HEK293 (cell line): ENCODE results near the gene MTA3.
A peak's percentile ranks its signal among the peaks of the same experiment; 100 is the strongest.

Experiments
- CTCF ChIA-PET: fragments of 350-600 bp; formaldehyde crosslinking; extraction: SDS; loops from one replicate; lab custom pipeline; 2021; ENCODE audit warnings: antibody characterized with exemption; lab: Yijun Ruan, JAX
- POLR2A ChIA-PET: fragments of 300-600 bp; formaldehyde crosslinking; extraction: SDS; loops from one replicate; lab custom pipeline; 2020; ENCODE audit warnings: antibody characterized with exemption, inconsistent platforms; lab: Yijun Ruan, JAX
- H3K27ac ChIP-seq: fragments of 200-500 bp; sonication (Bioruptor generic); 2 replicates; pipeline ENCODE4 v1.5.1; 2014; ENCODE audit warnings: low read depth, low read length, control low read depth, inconsistent platforms; ENCODE audit errors: extremely low read depth
- H3K36me3 ChIP-seq, 2 experiments: fragments of 200-500 bp in 1 of 2; sonication (Bioruptor generic) in 1 of 2; 1 replicate in 1 of 2; 2 replicates in 1 of 2; pipeline ENCODE4 v1.5.1; 2014 to 2017; ENCODE audit warnings: inconsistent platforms in 2 of 2, low read length in 2 of 2; ENCODE audit not compliant: control insufficient read depth in 2 of 2, insufficient read depth in 1 of 2
- H3K4me1 ChIP-seq: fragments of 200-500 bp; sonication (Bioruptor generic); 2 replicates; pipeline ENCODE4 v1.5.1; 2014; ENCODE audit warnings: mild to moderate bottlenecking, low read length, inconsistent platforms; ENCODE audit not compliant: control insufficient read depth, insufficient read depth
- H3K4me3 ChIP-seq: 2 replicates; pipeline ENCODE4 v1.5.1; 2011; ENCODE audit warnings: low read depth, mild to moderate bottlenecking, control low read depth, low read length, moderate library complexity
- H3K9me3 ChIP-seq: fragments of 200-500 bp; sonication (Bioruptor generic); 2 replicates; pipeline ENCODE4 v1.5.1; 2014; ENCODE audit warnings: low read depth, low read length, inconsistent platforms; ENCODE audit not compliant: control insufficient read depth, insufficient read depth
- BCL6B ChIP-seq: fragments of 450-650 bp; formaldehyde crosslinking; IDR thresholded peaks from 2 replicates; pipeline ENCODE4 v1.5.1; 2017; ENCODE audit warnings: missing biosample characterization, missing genetic modification characterization
- GFI1B ChIP-seq: fragments of 450-650 bp; formaldehyde crosslinking; IDR thresholded peaks from 2 replicates; pipeline ENCODE4 v1.5.1; 2016; ENCODE audit warnings: missing biosample characterization, missing genetic modification characterization
- KLF10 ChIP-seq: fragments of 450-650 bp; IDR thresholded peaks from 2 replicates; pipeline ENCODE4 v1.5.1; 2018; ENCODE audit warnings: missing biosample characterization, mild to moderate bottlenecking, missing genetic modification characterization
- PATZ1 ChIP-seq: fragments of 450-650 bp; formaldehyde crosslinking; IDR thresholded peaks from 2 replicates; pipeline ENCODE4 v1.5.1; 2016; ENCODE audit warnings: missing biosample characterization, missing genetic modification characterization
- PRDM6 ChIP-seq: fragments of 450-650 bp; formaldehyde crosslinking; IDR thresholded peaks from 2 replicates; pipeline ENCODE4 v1.5.1; 2017; ENCODE audit warnings: missing biosample characterization, missing genetic modification characterization
- ZNF19 ChIP-seq: fragments of 450-650 bp; formaldehyde crosslinking; IDR thresholded peaks from 2 replicates; pipeline ENCODE4; 2016; ENCODE audit warnings: missing biosample characterization, missing genetic modification characterization, low read depth
- ZNF26 ChIP-seq: fragments of 450-650 bp; formaldehyde crosslinking; IDR thresholded peaks from 2 replicates; pipeline ENCODE4 v1.5.1; 2016; ENCODE audit warnings: missing biosample characterization, missing genetic modification characterization
- ZNF473 ChIP-seq: fragments of 450-650 bp; formaldehyde crosslinking; IDR thresholded peaks from 2 replicates; pipeline ENCODE4 v1.5.1; 2017; ENCODE audit warnings: missing biosample characterization, missing genetic modification characterization
- ZNF529 ChIP-seq: fragments of 450-650 bp; formaldehyde crosslinking; IDR thresholded peaks from 2 replicates; pipeline ENCODE4 v1.5.1; 2017; ENCODE audit warnings: missing genetic modification characterization, missing biosample characterization; ENCODE audit not compliant: insufficient replicate concordance
- ZNF555 ChIP-seq: fragments of 450-650 bp; formaldehyde crosslinking; conservative IDR thresholded peaks from 2 replicates; pipeline ENCODE4 v1.5.1; 2017; ENCODE audit warnings: missing biosample characterization, mild to moderate bottlenecking, missing genetic modification characterization, inconsistent platforms
- ZNF561 ChIP-seq: fragments of 450-650 bp; IDR thresholded peaks from 2 replicates; pipeline ENCODE4 v1.5.1; 2018; ENCODE audit warnings: missing biosample characterization, missing genetic modification characterization, borderline replicate concordance
- ZNF677 ChIP-seq: fragments of 450-650 bp; IDR thresholded peaks from 2 replicates; pipeline ENCODE4 v1.5.0; 2018; ENCODE audit warnings: missing biosample characterization, mild to moderate bottlenecking, missing genetic modification characterization, moderate library complexity
- ZNF76 ChIP-seq: fragments of 450-650 bp; formaldehyde crosslinking; IDR thresholded peaks from 2 replicates; pipeline ENCODE4; 2016; ENCODE audit warnings: low read depth, missing biosample characterization, missing genetic modification characterization, borderline replicate concordance
- ZSCAN5A ChIP-seq: fragments of 450-650 bp; formaldehyde crosslinking; IDR thresholded peaks from 2 replicates; pipeline ENCODE4 v1.5.1; 2016; ENCODE audit warnings: missing biosample characterization, missing genetic modification characterization

Gene MTA3

GRCh38 chr2:42712934-42713333, 144.5 kb downstream of the MTA3 start:
- Histone ChIP-seq H3K27ac (no peak overlapping the region), H3K36me3 (peaks cover 0 to 20% of the 10 kb centered on the region in 2 experiments), H3K9me3 (no peaks in the 10 kb centered on the region), H3K4me3 (no peak overlapping the region), H3K4me1 (no peaks in the 10 kb centered on the region)
- TF ChIP-seq ZSCAN5A = no peak
- TF ChIP-seq PATZ1 (tag by site-specific recombination) = no peak
- TF ChIP-seq ZNF561 (tag by site-specific recombination) = no peak
- TF ChIP-seq ZNF76 (tag by site-specific recombination) = no peak
- no peak for TF ChIP-seq ZNF473 (tag by site-specific recombination)
- TF ChIP-seq GFI1B (tag by site-specific recombination) = no peak
- no peak for TF ChIP-seq ZNF26 (tag by site-specific recombination)
- no peak for TF ChIP-seq ZNF529 (tag by site-specific recombination)
- TF ChIP-seq ZNF19 (tag by site-specific recombination) = no peak
- no peak for TF ChIP-seq BCL6B (tag by site-specific recombination)
- ChIA-PET POLR2A (no interaction called here), CTCF (interaction anchor here (0.6 kb wide), 3 partner anchors 37 to 1446 kb away, joined by 3 read pairs; no protein-coding TSS in a partner anchor)

GRCh38 chr2:42713920-42714319, 145.5 kb downstream of the MTA3 start:
- TF ChIP-seq KLF10 (tag by site-specific recombination) (no peak), ZNF555 (tag by site-specific recombination) (no peak), PRDM6 (0 out of 2 replicates have a peak, but pooled peaks have one; percentile 19), ZNF677 (tag by site-specific recombination) (no peak)
- TF ChIP-seq, all 188 proteins: peak for 1
- Histone ChIP-seq H3K4me1 (no peaks in the 10 kb centered on the region), H3K36me3 (peaks cover 0 to 10% of the 10 kb centered on the region in 2 experiments; a peak in 2 of 3 replicates), H3K27ac (no peak overlapping the region), H3K4me3 (no peak overlapping the region), H3K9me3 (no peaks in the 10 kb centered on the region)
- ChIA-PET POLR2A (no interaction called here), CTCF (no interaction called here)
